SK-N-MC (cell line): Measurements from ENCODE around the gene GREM1.

Source experiments
- EZH2 ChIP-seq: fragments of 200-600 bp; sonication (generic); IDR thresholded peaks from one replicate; pipeline ENCODE4 v1.6.1; 2017; ENCODE audit warnings: antibody characterized with exemption
- POLR2AphosphoS5 ChIP-seq: IDR thresholded peaks from 2 replicates; pipeline ENCODE4 v1.6.1; 2012; ENCODE audit warnings: mild to moderate bottlenecking, low read depth, low read length, borderline replicate concordance

DNA sequence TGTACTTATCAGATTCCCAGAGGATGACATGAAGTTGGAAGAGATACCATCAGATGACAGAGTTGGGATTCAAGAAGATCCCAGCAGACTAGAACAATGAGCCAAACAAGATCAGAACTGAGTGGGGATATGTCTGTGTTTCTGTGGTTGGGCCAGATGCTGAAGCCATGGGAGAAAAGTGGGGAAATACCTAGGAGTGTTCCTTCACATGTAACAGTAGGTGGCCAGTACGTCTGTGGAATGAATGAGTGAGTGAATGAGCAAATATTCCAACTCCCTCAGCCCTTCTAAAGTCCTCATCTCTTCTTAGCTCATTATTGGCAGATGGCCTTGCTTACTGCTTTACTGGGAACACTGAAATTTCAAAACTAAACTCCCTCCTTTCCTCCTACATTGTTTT lies 32.2 kb upstream of the GREM1 start:
- no peak for TF ChIP-seq POLR2AphosphoS5
- TF ChIP-seq EZH2, result no peak
